GM18951 (cell line): ENCODE data around the gene XRRA1.
"Not testable (repeated sequence)": the region's sequence is repeated elsewhere in the genome, so short reads cannot be mapped to it uniquely, and the experiment has no call there.

Source experiments
- POLR2A ChIP-seq: IDR thresholded peaks from 4 replicates; pipeline ENCODE4 v1.6.1; 2011; ENCODE audit warnings: mild to moderate bottlenecking; ENCODE audit not compliant: insufficient read length, insufficient read depth; ENCODE audit errors: extremely low read depth
- in situ Hi-C: fragments of 300-500 bp; cut with MboI; formaldehyde crosslinking; loops from one replicate; pipeline ENCODE4 v1.12.0; 2022; ENCODE audit warnings: low sequenced_read_pairs, mixed read lengths, inconsistent platforms; ENCODE audit not compliant: unreplicated experiment

The XRRA1 gene, protein sequence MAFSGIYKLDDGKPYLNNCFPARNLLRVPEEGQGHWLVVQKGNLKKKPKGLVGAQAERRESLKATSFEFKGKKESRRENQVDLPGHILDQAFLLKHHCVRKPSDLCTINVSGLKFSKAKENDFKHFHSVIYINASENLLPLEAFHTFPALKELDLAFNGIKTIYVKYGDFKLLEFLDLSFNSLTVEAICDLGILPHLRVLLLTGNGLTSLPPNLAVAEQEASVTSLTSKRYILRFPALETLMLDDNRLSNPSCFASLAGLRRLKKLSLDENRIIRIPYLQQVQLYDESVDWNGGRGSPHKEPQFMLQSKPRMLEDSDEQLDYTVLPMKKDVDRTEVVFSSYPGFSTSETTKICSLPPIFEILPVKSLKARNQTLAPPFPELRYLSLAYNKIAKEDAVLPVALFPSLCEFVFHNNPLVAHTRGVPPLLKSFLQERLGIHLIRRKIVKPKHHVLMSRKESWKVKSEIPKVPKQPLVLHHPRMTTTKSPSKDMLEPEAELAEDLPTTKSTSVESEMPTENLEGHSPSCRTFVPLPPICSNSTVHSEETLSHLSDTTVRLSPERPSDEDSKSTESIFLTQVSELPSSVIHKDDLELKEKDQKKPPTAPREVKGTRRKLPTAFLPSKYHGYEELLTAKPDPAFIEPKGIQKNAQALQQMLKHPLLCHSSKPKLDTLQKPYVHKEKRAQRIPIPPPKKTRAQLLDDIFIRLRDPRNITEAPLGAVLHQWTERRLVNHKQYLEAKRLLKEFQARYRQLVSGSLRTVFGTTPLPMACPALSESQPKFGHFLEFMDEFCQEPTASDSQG

DNA sequence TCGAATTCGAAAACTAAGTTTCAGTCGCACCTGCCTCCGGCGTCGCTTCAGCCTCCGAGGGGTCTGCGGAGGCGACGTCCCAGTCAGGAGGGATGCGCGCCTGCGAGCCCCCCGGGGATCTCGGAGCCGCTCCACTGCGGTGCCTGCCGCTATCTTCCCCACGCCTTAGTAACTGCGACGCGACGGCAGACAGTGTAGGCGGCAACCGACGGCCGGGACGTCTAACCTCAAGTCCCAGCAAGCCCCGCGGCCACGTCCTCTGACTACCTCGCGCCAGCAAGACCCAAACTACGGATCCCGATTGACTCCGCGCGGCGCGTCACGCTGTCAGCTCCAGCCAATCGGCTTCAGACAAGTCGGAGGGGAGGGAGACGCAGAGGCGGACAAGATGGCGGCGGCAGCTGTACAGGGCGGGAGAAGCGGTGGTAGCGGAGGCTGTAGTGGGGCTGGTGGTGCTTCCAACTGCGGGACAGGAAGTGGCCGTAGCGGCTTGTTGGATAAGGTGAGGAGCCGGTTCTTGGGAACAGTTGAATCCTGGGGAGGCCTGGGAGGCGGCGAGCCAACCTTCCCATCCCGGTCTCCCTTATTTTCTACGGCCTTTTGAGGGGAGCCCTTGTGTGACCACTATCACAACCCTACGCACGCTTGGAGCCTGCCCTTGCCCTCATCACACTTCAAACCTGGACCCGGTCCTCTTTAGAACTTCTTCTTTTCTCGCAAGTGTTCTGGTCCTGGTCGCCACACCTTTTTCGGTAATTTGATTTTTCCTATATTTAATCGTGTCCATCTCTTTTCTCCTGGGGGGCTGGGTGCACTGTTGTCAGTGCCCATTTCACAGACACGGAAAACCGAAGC is at the start of gene XRRA1, which contains the start of gene SPCS2:
Gene XRRA1, minus strand, starts transcription at position 194 of the 855 bp plus-strand sequence. CDS start 8,213 bp downstream, outside the sequence.
Gene SPCS2, plus strand, starts transcription at position 369 of the 855 bp plus-strand sequence. Its CDS starts 20 bp downstream, at position 389.
- in situ Hi-C loops, result no loop called here
- TF ChIP-seq POLR2A, result peak; percentile 91

DNA sequence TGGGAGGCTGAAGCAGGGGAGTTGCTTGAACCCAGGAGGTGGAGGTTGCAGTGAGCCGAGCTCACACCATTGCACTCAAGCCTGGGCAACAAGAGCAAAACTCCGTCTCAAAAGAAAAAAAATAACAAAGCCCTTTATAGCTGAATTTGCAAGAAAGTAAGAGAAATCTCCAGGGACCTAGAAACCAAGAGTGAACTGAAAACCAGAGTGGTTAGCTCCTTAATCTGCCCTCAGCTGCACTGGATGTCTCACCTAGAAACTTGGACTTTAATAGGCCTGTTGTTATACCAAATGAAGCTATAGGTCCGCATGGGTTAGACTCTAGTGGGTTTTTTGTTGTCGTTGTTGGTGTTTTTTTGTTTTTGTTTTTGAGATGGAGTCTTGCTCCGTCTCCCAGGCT is 44.0 kb upstream of the XRRA1 start:
- no peak for TF ChIP-seq POLR2A
- in situ Hi-C loops, result no loop called here

DNA sequence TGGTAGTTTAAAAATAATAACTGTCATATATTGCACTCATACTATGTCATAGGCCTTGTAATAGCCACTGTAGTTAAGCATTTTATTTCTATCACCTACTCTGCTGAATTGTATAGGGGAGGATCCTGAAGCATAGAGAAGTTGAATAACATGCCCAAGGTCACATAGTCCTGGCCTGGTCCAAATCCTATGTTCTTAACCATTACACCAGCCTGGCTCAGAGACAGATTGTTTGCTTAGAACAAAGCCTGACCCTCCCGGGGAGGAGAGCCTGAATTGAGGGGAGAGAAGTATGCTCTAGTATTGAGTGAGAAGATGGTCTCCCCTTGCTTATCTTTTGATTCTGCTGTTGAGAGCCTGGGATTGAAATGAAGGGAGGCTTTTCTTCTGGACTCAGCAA is 42.0 kb upstream of the XRRA1 start:
- no peak for TF ChIP-seq POLR2A
- in situ Hi-C loops, result no loop called here

DNA sequence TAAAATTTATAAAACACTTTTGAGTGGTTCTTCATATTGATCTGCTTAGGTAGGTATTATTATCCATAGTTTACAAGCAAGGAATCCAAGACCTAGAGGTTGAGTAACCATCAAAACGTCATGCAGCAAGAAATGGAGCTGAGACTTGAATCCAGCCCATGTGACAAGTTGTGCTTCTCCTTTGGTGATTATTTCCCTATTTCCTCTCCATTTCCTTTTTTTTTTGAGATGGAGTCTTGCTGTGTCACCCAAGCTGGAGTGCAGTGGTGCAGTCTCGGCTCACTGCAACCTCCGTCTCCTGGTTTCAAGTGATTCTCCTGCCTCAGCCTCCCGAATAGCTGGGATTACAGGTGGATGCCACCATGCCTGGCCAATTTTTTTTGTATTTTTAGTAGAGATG is 41.3 kb upstream of the XRRA1 start:
- in situ Hi-C loops, result not testable (repeated sequence)

DNA sequence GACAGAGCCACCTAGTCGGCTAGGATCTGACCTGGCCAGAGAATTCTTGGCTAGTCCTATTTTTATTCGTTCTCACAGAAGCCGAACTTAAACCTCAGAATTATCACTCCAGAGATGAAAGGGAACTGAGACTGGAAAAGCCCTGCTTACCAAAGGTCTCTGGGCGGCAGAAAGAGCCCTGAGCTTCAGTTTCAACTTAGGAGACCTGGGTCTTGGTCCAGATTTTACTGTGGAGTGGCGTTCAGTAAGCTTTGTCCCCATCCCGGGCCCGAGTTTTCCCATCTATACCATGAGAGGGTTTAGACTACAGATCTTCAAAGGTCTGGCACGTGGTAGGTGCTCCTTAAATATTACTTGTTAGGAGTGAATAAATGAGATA is 40.4 kb upstream of the XRRA1 start:
- no peak for TF ChIP-seq POLR2A
- in situ Hi-C loops, result no loop called here

DNA sequence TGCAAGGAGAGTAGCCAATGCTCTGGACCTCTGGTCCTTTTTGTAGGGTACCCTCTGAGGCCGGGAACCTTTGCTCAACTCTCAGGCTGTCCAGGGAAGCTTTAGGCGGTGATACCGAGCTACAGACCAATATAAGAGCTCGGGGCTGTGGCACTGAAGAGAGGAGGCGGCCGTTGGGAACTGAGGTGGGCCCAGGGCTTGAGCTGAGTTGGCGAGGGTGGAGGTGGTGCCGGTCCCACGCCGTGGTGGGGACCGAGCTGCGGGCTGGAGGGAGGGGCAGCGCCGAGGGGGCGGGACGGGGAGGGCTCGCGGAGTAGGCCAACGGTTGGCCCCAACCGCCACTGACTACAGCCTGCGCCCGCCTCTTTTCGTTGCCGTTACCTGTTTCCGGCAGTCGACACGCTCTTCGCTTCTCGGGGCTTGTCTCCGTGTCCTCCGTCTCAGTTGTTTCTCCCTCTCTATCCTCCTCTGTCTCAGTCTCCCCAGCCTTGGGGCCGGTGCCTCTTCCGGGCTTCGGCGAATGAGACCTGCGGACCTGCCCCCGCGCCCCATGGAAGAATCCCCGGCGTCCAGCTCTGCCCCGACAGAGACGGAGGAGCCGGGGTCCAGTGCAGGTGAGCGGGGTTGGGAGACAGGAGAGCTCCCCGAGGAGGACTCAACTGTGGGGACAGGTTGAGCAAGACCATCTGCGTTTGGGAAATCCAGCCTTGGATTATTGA is 39.8 kb upstream of the XRRA1 start, which contains the start of gene NEU3:
Gene NEU3, plus strand, starts transcription at position 393 of the 719 bp plus-strand sequence. Its CDS starts 128 bp downstream, at position 521.
- TF ChIP-seq POLR2A, result peak; percentile 87
- in situ Hi-C loops, result no loop called here

DNA sequence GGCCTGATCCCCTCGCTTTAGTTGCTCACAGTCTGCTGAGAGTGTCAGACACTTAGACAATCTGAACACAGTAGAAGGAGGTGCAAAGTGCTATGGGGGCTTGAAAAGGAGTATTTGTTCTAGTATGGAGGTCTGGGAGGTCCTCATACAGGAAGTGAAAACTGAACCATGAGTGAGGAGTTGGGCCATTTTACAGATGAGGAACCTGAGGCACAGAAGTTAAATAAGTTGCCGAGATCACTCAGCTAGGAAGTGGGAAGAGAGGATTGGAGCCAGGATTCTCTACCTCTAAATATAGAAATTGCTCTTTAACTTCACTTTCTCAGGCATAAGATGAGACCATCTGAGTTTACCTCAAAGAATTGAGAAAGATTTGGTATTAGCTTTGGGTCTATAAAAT is 35.8 kb upstream of the XRRA1 start:
- in situ Hi-C loops, result no loop called here

DNA sequence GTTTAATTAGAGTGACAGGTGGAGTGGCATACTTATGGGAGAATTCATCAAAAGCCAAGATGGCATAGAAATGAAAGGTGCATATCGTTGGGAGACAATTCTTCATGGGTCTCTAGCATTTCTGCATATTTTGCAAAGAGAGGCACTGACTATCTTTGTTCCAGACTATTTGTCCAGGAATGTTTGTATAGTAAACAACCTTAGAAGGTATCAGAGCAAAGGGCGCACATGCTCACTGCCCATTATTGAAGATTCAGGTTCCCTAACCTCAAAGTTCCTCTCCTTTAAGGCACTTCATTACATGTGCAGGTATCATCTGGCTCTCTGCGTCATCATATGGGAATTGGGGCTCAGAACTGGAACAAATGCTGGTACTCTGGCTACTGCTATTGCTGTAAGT is 35.2 kb upstream of the XRRA1 start:
- in situ Hi-C loops, result no loop called here
- no peak for TF ChIP-seq POLR2A

More for the DNA sequence above, 35.8 kb upstream of the XRRA1 start:
- no peak for TF ChIP-seq POLR2A

DNA sequence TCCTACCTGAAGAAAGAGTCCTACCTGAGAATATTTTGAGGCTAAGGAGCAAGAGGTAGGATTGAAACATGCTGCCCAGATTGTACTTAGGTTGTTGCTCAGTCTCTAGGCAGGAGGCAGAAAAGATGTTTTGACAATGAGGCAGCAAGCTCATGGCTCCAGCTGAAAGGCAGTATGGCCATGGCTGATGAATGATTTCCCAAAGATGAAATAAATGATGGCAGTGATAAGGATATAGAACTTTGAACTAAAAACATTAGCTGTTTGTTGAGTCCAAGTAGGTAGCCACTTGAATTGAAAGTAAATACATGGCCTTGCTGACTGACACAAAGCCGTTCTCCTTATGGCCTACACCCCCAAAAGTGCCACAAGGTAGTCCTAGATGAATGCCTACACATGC is 33.0 kb upstream of the XRRA1 start:
- in situ Hi-C loops, result no loop called here
- no peak for TF ChIP-seq POLR2A

DNA sequence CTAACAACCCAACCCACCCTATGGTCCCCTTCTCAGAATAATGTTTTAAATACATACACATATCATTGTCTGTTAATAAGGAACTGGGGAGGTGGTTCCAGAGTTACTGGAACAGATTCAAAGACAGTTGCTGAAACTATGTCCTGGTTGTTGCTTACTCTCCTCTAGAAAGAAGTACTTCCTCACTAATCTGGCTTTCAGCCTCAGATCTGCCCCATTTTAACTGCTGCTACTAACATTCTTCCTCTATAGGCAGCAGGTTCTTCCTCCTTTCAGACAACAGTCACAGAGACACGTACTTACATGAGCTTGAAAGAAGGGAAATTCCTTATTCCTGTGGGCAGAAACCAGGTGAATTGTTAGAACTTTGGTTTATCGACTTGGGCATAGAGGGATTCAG is 31.7 kb upstream of the XRRA1 start:
- in situ Hi-C loops, result no loop called here
- no peak for TF ChIP-seq POLR2A

DNA sequence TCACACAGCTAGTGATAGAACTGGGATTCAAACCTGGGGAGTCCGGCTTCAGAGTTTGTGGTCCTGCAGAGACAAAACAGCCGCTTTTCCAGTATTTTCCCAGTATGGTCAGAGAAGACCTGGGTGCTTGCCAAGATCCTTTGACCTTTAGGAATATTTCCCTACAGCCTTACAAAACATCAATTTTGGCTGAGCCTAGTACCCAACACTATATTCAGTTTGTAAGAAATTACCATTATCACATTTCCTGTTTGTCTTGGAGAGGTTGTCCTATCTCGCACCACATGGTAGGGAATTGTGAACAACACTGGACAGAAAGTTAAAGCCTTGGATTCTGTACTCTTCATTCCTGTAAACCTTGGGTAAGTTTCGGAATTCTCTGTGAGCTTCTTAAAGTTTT is 29.1 kb upstream of the XRRA1 start:
- TF ChIP-seq POLR2A, result no peak

DNA sequence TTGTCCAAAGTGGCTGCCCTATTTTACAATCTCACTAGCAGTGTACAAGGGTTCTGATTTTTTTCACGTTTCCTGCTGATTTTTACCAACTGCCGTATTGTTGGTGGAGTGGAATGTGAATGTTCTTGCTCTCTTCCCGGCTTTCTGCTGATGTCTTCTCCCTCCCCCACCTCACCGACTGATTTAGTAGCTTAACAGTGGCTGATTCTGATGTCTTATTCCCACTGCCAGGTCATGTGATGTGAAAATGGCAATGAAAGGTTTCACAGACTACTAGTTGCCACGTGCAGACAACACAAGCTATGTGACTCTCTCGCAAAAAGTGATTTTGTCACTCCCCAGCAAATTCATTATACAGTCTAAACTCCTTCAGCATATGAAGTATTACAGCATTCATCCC is 22.5 kb upstream of the XRRA1 start:
- no peak for TF ChIP-seq POLR2A
- in situ Hi-C loops, result no loop called here

More for the DNA sequence above, 29.1 kb upstream of the XRRA1 start:
- in situ Hi-C loops, result no loop called here
